Caki2 (cell line): Measurements from ENCODE around the gene TYSND1. TPM values are rescaled to one million over a fixed set of nuclear protein-coding genes. Genes with fewer than 3 reads are reported as not detected.

Experiments
- DNase-seq: peaks from one replicate; pipeline ENCODE4 v3.0.0-alpha.2; 2015; ENCODE audit warnings: low read depth
- in situ Hi-C: cut with HindIII; loops from 2 replicates; pipeline ENCODE4 v1.10.0; 2016; ENCODE audit warnings: low sequenced_read_pairs, low pct_unique_long_range_greater_than_20kb, mixed read lengths
- total RNA-seq: library from RNA; depleted of rRNA; stranded (reverse); fragments of >200 nt; shearing (Covaris generic); gene quantifications from 2 replicates; pipeline ENCODE4 v1.2.3, GENCODE V29; 2014; ENCODE audit warnings: low replicate concordance; rRNA removed

TYSND1 gene
- total RNA-seq, 1 experiment from 2014 or later = 34.1 TPM

DNA sequence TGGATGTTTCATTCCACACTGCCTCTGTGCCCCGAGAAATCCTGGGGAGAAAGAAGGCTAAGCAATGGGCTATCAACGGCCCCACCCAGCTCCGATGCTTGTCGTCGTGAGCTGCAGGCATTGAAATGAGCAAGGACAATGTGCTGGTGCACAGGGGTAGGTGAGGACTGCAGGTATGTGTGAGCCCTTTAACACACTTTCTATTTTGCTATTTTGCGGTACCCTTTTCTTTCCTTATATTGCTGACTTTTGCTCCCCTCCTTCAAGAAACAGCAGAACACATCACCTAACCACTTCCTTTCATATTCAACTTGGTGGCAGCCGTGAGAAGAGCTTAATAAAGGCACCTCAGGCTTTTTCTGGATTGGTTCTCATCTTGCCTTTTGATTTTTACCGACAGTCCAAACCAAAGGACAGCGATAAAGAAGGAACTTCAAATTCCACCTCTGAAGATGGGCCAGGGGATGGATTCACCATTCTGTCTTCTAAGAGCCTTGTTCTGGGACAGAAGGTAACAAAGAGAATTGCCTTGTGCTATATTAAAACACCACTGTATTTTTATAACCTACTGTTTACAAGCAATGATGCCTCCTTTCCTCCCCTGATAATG lies 53.1 kb downstream of the TYSND1 start:
- in situ Hi-C loops = no loop called here
- DNase-seq = no peak

DNA sequence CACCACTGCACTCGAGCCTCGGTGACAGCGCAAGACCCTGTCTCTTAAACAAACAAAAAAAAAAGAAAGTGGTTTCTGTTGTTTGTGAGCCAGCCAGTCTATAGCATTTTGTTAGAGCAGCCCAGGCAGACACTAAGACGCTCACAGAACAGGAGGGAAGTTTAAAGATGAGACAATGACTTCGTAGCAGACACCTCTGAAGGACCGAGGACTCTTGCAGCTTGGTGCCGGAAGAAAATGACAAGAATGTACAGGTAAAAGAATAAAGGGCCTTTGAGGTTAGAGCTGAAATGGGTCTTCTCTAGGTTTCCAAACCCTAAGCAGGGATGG lies 54.1 kb downstream of the TYSND1 start:
- no peak for DNase-seq
- in situ Hi-C loops = no loop called here

DNA sequence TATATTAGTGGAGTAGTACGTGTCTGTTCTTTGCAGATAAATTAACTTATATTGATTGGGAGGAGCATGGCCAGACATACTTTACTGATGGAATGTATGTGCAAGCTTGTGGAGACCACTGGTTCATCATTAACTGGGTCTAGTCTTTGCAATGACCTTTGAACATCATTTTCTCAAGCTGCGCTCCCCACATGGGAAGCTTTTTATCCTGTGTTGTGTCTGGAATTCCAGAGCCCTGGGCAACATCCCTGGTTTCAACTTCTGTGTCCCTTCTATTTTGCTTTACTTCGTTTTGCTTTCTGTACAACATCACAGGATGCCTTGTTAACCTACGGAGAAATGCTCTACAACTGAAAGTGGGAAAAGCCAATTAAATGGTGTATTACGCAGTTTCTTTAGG lies 55.5 kb downstream of the TYSND1 start:
- in situ Hi-C loops = no loop called here
- DNase-seq = no peak

DNA sequence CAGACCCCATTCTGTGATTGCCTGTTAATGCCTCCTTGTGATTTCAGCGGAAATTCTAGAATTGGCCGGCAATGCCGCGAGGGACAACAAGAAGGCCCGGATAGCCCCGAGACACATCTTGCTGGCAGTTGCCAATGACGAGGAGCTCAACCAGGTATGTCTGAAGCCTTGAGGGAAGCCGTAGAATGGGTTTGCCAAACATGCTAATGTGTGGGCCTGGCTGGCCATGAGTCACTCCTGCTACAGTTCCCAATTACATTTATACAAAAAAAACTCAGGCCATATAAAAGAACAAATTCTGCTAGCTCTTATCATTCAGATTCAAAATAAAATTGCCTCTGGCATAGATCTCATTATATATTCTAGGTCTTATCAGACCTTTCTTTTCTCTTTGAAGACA lies 56.5 kb downstream of the TYSND1 start:
- in situ Hi-C loops = no loop called here

DNA sequence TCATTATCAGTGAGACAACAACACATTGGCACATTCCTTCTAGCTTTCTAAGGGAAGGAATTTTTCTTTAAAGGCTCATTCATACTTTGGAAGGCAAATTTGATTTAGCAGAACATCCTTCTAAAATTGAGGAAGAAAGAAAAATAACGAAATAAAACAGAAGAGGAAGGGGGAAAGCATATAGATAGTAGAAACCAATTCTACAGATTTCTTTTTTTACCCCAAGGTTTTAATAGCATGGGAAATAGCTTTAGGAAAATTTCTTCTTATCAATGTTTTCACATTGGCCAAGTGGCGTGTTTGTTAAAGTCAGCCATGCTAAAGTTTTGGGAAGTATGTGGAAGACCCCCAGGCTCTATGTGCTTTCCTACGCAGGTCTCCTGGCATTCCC lies 58.2 kb downstream of the TYSND1 start:
- DNase-seq = no peak
- in situ Hi-C loops = no loop called here

More for the DNA sequence above, 56.5 kb downstream of the TYSND1 start:
- no peak for DNase-seq

Other genes starting within 250 kb of the TYSND1 start
- 29.0 and 29.4 TPM in 2 replicates for gene MACROH2A2, start 93.9 kb downstream of the TYSND1 start, total RNA-seq
- gene AIFM2, start 13.9 kb downstream of the TYSND1 start, total RNA-seq = 41.3 and 42.7 TPM in 2 replicates
- gene SAR1A, start 23.8 kb upstream of the TYSND1 start, total RNA-seq = 35.3 and 42.6 TPM in 2 replicates
- gene PPA1, start 86.7 kb upstream of the TYSND1 start, total RNA-seq = 182 and 204 TPM in 2 replicates
- gene NPFFR1, start 137.3 kb upstream of the TYSND1 start, total RNA-seq = not detected in 2 replicates
- 29.0 and 36.1 TPM in 2 replicates for gene LRRC20, start 235.9 kb upstream of the TYSND1 start, total RNA-seq